Measurements from ENCODE around the gene PTPRG.

The PTPRG gene

DNA sequence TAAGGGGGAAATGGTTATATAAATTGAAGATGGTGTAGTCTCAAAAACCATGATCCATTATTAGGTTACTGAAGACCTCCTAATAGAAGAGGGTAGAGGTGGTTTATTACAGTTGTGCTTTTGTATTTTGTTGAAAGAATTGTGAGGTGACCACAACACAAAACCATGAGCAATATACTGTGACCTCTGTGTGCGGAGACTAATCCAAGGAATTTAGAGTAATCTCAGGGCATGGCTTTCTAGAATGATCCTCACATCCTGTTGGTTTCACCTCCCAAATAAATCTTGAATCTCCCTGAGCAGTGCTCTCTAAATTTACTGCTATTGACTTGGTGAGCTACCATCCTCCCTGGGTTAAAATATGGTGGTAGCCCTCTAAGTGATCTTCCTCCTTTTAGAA lies 52.3 kb downstream of the PTPRG start:
- Histone ChIP-seq H2AFZ (ENCODE audit: low read depth) (no peak overlapping the region), H3K79me2 (ENCODE audit: insufficient read depth, low read depth) (no peaks in the 10 kb centered on the region), H3K4me2 (no peak overlapping the region), H3K9ac (no peak overlapping the region), H3K4me3 (IDR thresholded peaks at IDR 0.05; ENCODE audit: insufficient read depth, low read depth, low read length) (no peak overlapping the region), H3K27ac (no peak overlapping the region), H3K27me3 (ENCODE audit: insufficient read depth, low read depth) (no peaks in the 10 kb centered on the region), H3K4me1 (ENCODE audit: low read depth, poor library complexity, severe bottlenecking) (no peaks in the 10 kb centered on the region), H3K36me3 (ENCODE audit: insufficient read depth) (no peaks in the 10 kb centered on the region), H4K20me1 (ENCODE audit: insufficient read depth) (no peaks in the 10 kb centered on the region)
- TF ChIP-seq, protein P1, sequence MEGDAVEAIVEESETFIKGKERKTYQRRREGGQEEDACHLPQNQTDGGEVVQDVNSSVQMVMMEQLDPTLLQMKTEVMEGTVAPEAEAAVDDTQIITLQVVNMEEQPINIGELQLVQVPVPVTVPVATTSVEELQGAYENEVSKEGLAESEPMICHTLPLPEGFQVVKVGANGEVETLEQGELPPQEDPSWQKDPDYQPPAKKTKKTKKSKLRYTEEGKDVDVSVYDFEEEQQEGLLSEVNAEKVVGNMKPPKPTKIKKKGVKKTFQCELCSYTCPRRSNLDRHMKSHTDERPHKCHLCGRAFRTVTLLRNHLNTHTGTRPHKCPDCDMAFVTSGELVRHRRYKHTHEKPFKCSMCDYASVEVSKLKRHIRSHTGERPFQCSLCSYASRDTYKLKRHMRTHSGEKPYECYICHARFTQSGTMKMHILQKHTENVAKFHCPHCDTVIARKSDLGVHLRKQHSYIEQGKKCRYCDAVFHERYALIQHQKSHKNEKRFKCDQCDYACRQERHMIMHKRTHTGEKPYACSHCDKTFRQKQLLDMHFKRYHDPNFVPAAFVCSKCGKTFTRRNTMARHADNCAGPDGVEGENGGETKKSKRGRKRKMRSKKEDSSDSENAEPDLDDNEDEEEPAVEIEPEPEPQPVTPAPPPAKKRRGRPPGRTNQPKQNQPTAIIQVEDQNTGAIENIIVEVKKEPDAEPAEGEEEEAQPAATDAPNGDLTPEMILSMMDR (conservative IDR thresholded peaks at IDR 0.05; ENCODE audit: low read depth, low read length): no peak

DNA sequence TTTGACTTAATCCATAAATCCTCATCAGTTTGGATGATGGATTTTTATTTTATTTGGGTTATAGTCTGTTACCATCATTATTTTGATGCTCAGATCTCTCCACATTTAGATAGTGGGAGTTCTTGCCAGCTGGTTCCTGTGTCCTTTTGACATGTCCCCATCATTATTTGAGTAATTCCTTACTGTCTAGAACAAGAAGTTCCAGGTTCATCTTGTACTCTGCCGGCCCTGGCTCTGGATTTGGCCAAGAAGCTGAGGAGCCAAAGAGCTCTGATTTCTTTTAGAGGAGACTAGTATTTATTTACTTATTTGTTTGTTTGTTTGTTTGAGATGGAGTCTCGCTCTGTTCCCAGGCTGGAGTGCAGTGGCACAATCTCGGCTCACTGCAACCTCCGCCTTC lies 54.3 kb downstream of the PTPRG start:
- Histone ChIP-seq H3K4me2 (no peak overlapping the region), H2AFZ (ENCODE audit: low read depth) (no peak overlapping the region), H4K20me1 (ENCODE audit: insufficient read depth) (no peaks in the 10 kb centered on the region), H3K27ac (no peak overlapping the region), H3K4me1 (ENCODE audit: low read depth, poor library complexity, severe bottlenecking) (no peaks in the 10 kb centered on the region), H3K79me2 (ENCODE audit: insufficient read depth, low read depth) (no peaks in the 10 kb centered on the region), H3K36me3 (ENCODE audit: insufficient read depth) (no peaks in the 10 kb centered on the region), H3K27me3 (ENCODE audit: insufficient read depth, low read depth) (no peaks in the 10 kb centered on the region), H3K4me3 (IDR thresholded peaks at IDR 0.05; ENCODE audit: insufficient read depth, low read depth, low read length) (no peak overlapping the region), H3K9ac (no peak overlapping the region)
- TF ChIP-seq, protein P1 (conservative IDR thresholded peaks at IDR 0.05; ENCODE audit: low read depth, low read length): no peak

DNA sequence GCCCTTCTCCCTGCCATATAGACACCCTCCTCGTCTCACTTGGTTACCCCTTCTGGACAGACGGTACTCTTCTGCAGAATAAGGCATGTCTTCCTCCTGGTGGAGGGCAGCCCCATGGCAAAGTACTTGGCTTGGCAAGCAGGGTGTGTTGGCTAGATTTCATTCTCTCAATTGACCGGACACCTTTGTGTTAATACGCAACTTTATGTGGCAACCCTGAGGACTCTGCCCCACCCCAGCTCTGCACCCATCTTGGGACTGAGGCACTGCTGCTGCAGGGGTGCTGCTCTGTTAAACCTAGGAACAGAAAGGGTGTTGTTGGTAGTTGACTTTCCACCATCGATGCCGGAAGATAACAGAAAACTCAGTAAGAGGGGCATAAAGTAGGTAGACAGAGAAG lies 55.2 kb downstream of the PTPRG start:
- TF ChIP-seq, protein P1 (conservative IDR thresholded peaks at IDR 0.05; ENCODE audit: low read depth, low read length): no peak
- no peaks in the 10 kb centered on the region for H3K27me3 ChIP-seq (ENCODE audit: insufficient read depth, low read depth)
- no peaks in the 10 kb centered on the region for H4K20me1 ChIP-seq (ENCODE audit: insufficient read depth)
- H3K79me2 ChIP-seq (ENCODE audit: insufficient read depth, low read depth): no peaks in the 10 kb centered on the region
- H3K4me2 ChIP-seq: no peak overlapping the region
- H3K36me3 ChIP-seq (ENCODE audit: insufficient read depth): no peaks in the 10 kb centered on the region
- H2AFZ ChIP-seq (ENCODE audit: low read depth): no peak overlapping the region
- no peak overlapping the region for H3K4me3 ChIP-seq (IDR thresholded peaks at IDR 0.05; ENCODE audit: insufficient read depth, low read depth, low read length)
- H3K9ac ChIP-seq: no peak overlapping the region
- no peak overlapping the region for H3K27ac ChIP-seq
- no peaks in the 10 kb centered on the region for H3K4me1 ChIP-seq (ENCODE audit: low read depth, poor library complexity, severe bottlenecking)

DNA sequence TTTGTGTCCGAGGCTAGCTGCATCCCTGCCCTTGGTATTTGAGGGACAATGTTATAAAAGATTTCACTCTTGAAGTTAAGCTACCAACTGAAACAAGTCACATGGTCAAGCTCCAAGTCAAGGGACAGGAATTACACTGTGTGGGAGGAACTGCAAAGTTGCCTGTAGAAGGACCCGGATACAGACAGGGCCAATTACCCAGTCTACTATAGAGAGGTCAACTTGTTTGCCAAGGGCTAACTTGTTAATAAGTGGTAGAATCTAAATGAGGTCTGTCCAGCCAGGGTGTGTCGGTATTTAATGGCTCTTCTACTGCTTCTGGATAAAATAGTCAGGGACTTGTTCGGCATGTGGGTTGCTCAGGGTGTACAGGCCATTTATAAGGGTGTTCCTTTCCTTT lies 55.7 kb downstream of the PTPRG start:
- no peaks in the 10 kb centered on the region for H3K36me3 ChIP-seq (ENCODE audit: insufficient read depth)
- H3K4me2 ChIP-seq: no peak overlapping the region
- H3K27me3 ChIP-seq (ENCODE audit: insufficient read depth, low read depth): no peaks in the 10 kb centered on the region
- no peak overlapping the region for H3K4me3 ChIP-seq (IDR thresholded peaks at IDR 0.05; ENCODE audit: insufficient read depth, low read depth, low read length)
- no peak overlapping the region for H3K9ac ChIP-seq
- no peaks in the 10 kb centered on the region for H3K79me2 ChIP-seq (ENCODE audit: insufficient read depth, low read depth)
- no peaks in the 10 kb centered on the region for H4K20me1 ChIP-seq (ENCODE audit: insufficient read depth)
- H2AFZ ChIP-seq (ENCODE audit: low read depth): no peak overlapping the region
- TF ChIP-seq, protein P1 (conservative IDR thresholded peaks at IDR 0.05; ENCODE audit: low read depth, low read length): no peak
- no peak overlapping the region for H3K27ac ChIP-seq
- no peaks in the 10 kb centered on the region for H3K4me1 ChIP-seq (ENCODE audit: low read depth, poor library complexity, severe bottlenecking)

GRCh38 chr3:61617651-61618050 lies 56.3 kb downstream of the PTPRG start:
- no peak overlapping the region for H3K4me3 ChIP-seq (IDR thresholded peaks at IDR 0.05; ENCODE audit: insufficient read depth, low read depth, low read length)
- TF ChIP-seq, protein P1 (conservative IDR thresholded peaks at IDR 0.05; ENCODE audit: low read depth, low read length): no peak
- no peaks in the 10 kb centered on the region for H3K36me3 ChIP-seq (ENCODE audit: insufficient read depth)
- H3K27ac ChIP-seq: no peak overlapping the region
- H3K4me2 ChIP-seq: no peak overlapping the region
- H3K9ac ChIP-seq: no peak overlapping the region
- no peaks in the 10 kb centered on the region for H3K4me1 ChIP-seq (ENCODE audit: low read depth, poor library complexity, severe bottlenecking)
- no peak overlapping the region for H2AFZ ChIP-seq (ENCODE audit: low read depth)
- H3K79me2 ChIP-seq (ENCODE audit: insufficient read depth, low read depth): no peaks in the 10 kb centered on the region
- H3K27me3 ChIP-seq (ENCODE audit: insufficient read depth, low read depth): no peaks in the 10 kb centered on the region
- H4K20me1 ChIP-seq (ENCODE audit: insufficient read depth): no peaks in the 10 kb centered on the region
